Measurements from ENCODE around the gene L2HGDH. TPM values are rescaled to one million over a fixed set of nuclear protein-coding genes. Genes with fewer than 3 reads are reported as not detected.

The L2HGDH gene
- total and polyA plus RNA-seq, 9 of the 15 experiments (the other 6 are each of a cell fraction or from before 2014, with no cell fraction given) = 1.7 to 16.1 (median 10.5) TPM

DNA sequence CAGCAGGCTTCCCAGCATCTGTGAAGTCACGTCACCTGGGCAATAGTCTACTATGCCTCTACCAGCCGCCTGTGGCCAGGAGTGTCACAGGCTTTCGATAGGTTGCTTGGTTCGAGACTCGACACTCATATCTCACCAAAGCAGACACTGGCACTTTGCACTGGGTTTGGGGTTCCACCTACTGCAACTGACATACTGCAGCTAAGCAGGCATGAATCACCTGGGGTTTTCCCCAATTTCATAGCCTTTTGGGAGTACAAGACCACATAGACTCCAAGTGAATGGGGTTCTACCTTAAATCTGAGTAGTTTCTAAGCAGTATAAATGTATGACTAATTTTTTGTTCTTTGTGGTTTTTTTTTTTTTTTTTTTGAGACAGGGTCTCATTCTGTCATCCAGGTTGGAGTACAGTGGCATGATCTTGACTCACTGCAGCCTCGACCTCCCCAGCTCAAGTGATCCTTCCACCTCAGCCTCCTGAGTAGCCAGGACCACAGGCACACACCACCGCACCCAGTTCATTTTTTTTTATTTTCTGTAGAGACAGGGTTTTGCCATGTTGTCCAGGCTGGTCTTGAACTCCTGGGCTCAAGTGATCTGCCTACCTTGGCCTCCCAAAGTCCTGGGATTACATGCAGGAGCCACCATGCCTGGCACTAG, 32.2 kb upstream of the L2HGDH start:
- ATAC-seq (no peak), FAIRE-seq (no peak), DNase-seq (ENCODE audit: extremely low read depth in 1 of 4, low spot score in 3 of 4) (no peak)
- Histone ChIP-seq H2AFZ (ENCODE audit: low read depth, low read length) (0 out of 2 replicates have a peak overlapping the region, but pooled peaks have one; percentile 45), H3K9me3 (replicated peaks; ENCODE audit: control insufficient read depth, insufficient read depth, low read depth, low read length) (no peaks in the 10 kb centered on the region), H3K36me3 (ENCODE audit: control insufficient read depth, insufficient read depth, low read length) (no peaks in the 10 kb centered on the region; the same call in 2 of the 3 replicates), H4K20me1 (replicated peaks; ENCODE audit: control insufficient read depth, insufficient read depth, low read length) (no peaks in the 10 kb centered on the region), H3K27me3 (ENCODE audit: control insufficient read depth in 2 of 2, insufficient read depth in 2 of 2, low read length in 2 of 2) (no peaks in the 10 kb centered on the region), H3K79me2 (ENCODE audit: control insufficient read depth, insufficient read depth, low read length) (no peaks in the 10 kb centered on the region), H3K4me1 (replicated peaks in 1 of 2; ENCODE audit: control insufficient read depth in 2 of 2, insufficient read depth in 2 of 2, low read length in 2 of 2) (peaks cover 0 to 31% of the 10 kb centered on the region in 2 experiments; a peak in 3 of 5 replicates), H3K4me3 (no peak overlapping the region), H3K4me2 (ENCODE audit: insufficient read depth, low read length) (no peak overlapping the region), H3K9ac (ENCODE audit: insufficient read depth in 1 of 2, low read depth in 2 of 2, low read length in 2 of 2) (peak overlapping the region in 1 of 2 experiments; percentile 39; a peak in 1 of 4 replicates), H3K27ac (ENCODE audit: extremely low read depth, low read depth, low read length) (no peak overlapping the region), H3K9me1 (ENCODE audit: control insufficient read depth, insufficient read depth, low read length) (no peaks in the 10 kb centered on the region)
- TF ChIP-seq CBFA2T3 (IDR thresholded peaks at IDR 0.05) (peak; percentile 19; the same call in 1 of the 2 replicates), SUPT5H (IDR thresholded peaks at IDR 0.05) (no peak)
- BruUV-seq (replicated peaks) = no TSS peak
- in situ Hi-C loops (cut with MboI) = loop anchor here (25.0 kb wide), 1 partner anchor 443 kb away; no protein-coding TSS in a partner anchor
- POLR2A ChIA-PET = interaction anchor here (2.0 kb wide), 1 partner anchor 18 kb away, joined by 7 read pairs; no protein-coding TSS in a partner anchor
- 56% methylated on average over 6 of the region's 7 CpGs for WGBS (ENCODE audit: insufficient coverage, low coverage, missing lambda C conversion rate)
- intact Hi-C loops (cut with micrococcal nuclease) = no loop called here
- CTCF ChIA-PET (ENCODE audit: low intra/inter-chr PET ratio) = interaction anchor here (1.7 kb wide), 1 partner anchor 430 kb away, joined by 3 read pairs; no protein-coding TSS in a partner anchor

DNA sequence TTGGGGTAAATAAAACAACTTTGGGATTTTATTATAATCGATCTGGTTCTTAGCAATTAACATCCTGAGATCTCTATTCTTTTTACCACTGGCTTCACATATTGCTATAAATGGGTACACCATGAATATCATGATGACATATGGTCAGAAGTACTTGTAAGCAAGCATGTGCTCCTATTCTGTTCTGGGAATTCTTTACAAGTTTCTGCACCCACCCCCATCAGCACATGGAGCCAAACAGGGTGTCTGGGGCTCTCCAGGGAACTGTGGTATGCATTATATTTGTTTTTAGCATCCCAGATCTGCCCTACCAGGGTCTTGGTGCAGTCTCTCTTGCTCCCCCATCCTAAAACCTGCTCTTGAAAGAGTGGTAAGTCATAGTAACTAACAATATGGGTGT, 31.4 kb upstream of the L2HGDH start:
- intact Hi-C loops (cut with micrococcal nuclease) = loop anchor here (2.0 kb wide), 2 partner anchors 51 to 429 kb away; no protein-coding TSS in a partner anchor
- CTCF ChIA-PET (ENCODE audit: low intra/inter-chr PET ratio) = interaction anchor here (0.6 to 1.7 kb wide), 2 partner anchors 431 to 656 kb away, joined by 3 to 4 read pairs; no protein-coding TSS in a partner anchor
- no peak for FAIRE-seq
- BruUV-seq (replicated peaks) = no TSS peak
- H3K4me2 ChIP-seq (ENCODE audit: insufficient read depth, low read length) = no peak overlapping the region
- peaks cover 0 to 31% of the 10 kb centered on the region in 2 experiments; a peak in 3 of 5 replicates for H3K4me1 ChIP-seq (replicated peaks in 1 of 2; ENCODE audit: control insufficient read depth in 2 of 2, insufficient read depth in 2 of 2, low read length in 2 of 2)
- DNase-seq (ENCODE audit: extremely low read depth in 1 of 4, low spot score in 3 of 4) = no peak
- no peak for ATAC-seq
- no peaks in the 10 kb centered on the region for H3K79me2 ChIP-seq (ENCODE audit: control insufficient read depth, insufficient read depth, low read length)
- no peaks in the 10 kb centered on the region for H3K27me3 ChIP-seq (ENCODE audit: control insufficient read depth in 2 of 2, insufficient read depth in 2 of 2, low read length in 2 of 2)
- no peaks in the 10 kb centered on the region for H3K9me3 ChIP-seq (replicated peaks; ENCODE audit: control insufficient read depth, insufficient read depth, low read depth, low read length)
- no peak overlapping the region for H2AFZ ChIP-seq (ENCODE audit: low read depth, low read length)
- no peak overlapping the region for H3K27ac ChIP-seq (ENCODE audit: extremely low read depth, low read depth, low read length)
- no peaks in the 10 kb centered on the region for H3K9me1 ChIP-seq (ENCODE audit: control insufficient read depth, insufficient read depth, low read length)
- no peak overlapping the region for H3K4me3 ChIP-seq
- in situ Hi-C loops (cut with MboI) = loop anchor here (25.0 kb wide), 1 partner anchor 444 kb away; no protein-coding TSS in a partner anchor
- no peak overlapping the region for H3K9ac ChIP-seq (ENCODE audit: insufficient read depth in 1 of 2, low read depth in 2 of 2, low read length in 2 of 2)
- POLR2A ChIA-PET = interaction anchor here (0.5 to 2.0 kb wide), 2 partner anchors 19 to 923 kb away, joined by 3 to 7 read pairs; no protein-coding TSS in a partner anchor
- TF ChIP-seq WHSC1 (IDR thresholded peaks at IDR 0.05; ENCODE audit: low read length) = no peak
- TF ChIP-seq ZNF717 (CRISPR knock-in tag; IDR thresholded peaks at IDR 0.05) = no peak
- no peak for TF ChIP-seq NCOR1 (IDR thresholded peaks at IDR 0.05)
- H4K20me1 ChIP-seq (replicated peaks; ENCODE audit: control insufficient read depth, insufficient read depth, low read length) = no peaks in the 10 kb centered on the region
- no peaks in the 10 kb centered on the region; the same call in 2 of the 3 replicates for H3K36me3 ChIP-seq (ENCODE audit: control insufficient read depth, insufficient read depth, low read length)
- WGBS (ENCODE audit: insufficient coverage, low coverage, missing lambda C conversion rate) = 23% methylated on average over 1 of the region's 1 CpG
